Fibroblast of pulmonary artery (primary cell): Measurements from ENCODE around the gene CD99.

Source experiments
- DNase-seq: peaks from one replicate; pipeline ENCODE4 v3.0.0-alpha.2; 2010; ENCODE audit warnings: low read depth
- H3K4me3 ChIP-seq: replicated peaks from 2 replicates; pipeline ENCODE4 v1.5.1; 2011; ENCODE audit warnings: low read depth, mild to moderate bottlenecking, control low read depth, low read length, moderate library complexity
- TF ChIP-seq, protein P1 (sequence below): IDR thresholded peaks from 2 replicates; pipeline ENCODE4 v1.5.1; 2011; ENCODE audit warnings: mild to moderate bottlenecking, control low read depth, low read length, inconsistent platforms; ENCODE audit errors: missing control alignments

The CD99 gene

DNA sequence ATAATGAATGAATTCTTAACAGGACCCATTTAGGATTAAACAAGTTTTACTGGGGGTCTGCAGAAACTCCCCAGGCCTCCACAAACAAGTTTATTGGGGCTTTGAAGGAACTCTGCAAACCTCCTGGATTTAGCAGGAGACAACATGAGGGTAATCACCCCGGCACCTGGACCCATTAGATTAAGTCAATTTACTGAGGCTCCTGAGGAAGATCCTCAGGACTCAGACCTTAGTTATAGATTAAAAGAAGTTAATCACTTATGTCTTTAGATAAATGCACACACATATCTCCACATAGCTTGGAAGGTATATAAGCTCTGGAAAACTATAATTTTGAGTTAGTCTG is 90.1 kb downstream of the CD99 start:
- TF ChIP-seq, protein P1, sequence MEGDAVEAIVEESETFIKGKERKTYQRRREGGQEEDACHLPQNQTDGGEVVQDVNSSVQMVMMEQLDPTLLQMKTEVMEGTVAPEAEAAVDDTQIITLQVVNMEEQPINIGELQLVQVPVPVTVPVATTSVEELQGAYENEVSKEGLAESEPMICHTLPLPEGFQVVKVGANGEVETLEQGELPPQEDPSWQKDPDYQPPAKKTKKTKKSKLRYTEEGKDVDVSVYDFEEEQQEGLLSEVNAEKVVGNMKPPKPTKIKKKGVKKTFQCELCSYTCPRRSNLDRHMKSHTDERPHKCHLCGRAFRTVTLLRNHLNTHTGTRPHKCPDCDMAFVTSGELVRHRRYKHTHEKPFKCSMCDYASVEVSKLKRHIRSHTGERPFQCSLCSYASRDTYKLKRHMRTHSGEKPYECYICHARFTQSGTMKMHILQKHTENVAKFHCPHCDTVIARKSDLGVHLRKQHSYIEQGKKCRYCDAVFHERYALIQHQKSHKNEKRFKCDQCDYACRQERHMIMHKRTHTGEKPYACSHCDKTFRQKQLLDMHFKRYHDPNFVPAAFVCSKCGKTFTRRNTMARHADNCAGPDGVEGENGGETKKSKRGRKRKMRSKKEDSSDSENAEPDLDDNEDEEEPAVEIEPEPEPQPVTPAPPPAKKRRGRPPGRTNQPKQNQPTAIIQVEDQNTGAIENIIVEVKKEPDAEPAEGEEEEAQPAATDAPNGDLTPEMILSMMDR: no peak
- no peak for DNase-seq
- H3K4me3 ChIP-seq: no peak overlapping the region

DNA sequence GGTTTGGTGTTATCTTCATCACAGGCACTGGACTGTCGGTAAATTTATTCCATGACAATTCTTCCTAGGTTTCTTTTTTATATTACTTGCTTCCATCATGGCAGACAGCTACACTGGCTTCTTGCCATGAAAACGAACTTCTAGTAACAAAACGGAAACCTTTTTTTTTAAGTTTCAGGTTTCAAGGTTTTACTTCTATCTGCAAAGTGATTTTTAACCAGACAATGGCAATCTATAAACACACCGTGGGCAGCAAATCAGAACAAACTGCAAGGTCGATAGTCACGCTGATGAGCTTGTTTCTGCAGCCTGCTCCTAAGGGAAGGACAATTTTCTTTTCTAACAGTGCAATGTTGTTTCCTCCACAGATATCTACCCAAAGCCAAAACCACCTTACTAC is 90.6 kb downstream of the CD99 start:
- no peak overlapping the region for H3K4me3 ChIP-seq
- TF ChIP-seq, protein P1: no peak
- DNase-seq: no peak

DNA sequence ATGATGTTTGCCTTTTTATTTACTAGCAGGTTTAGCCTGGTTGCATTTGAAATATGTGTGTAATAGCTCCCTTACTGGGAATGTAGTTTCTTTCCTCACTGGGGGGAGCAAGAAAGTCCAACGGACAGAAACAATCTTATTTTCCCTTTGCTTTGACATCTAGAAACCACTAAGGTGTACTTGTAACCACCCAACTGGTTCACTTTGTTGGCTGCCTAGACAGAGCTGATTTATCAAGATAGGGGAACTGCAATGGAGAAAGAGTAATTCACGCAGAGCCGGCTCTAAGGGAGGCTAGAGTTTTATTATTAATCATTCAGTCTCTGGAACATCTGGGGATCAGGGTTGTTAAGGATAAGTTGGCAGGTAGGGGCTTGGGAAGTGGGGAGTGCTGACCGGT is 91.1 kb downstream of the CD99 start:
- TF ChIP-seq, protein P1: no peak
- no peak for DNase-seq
- no peak overlapping the region for H3K4me3 ChIP-seq

DNA sequence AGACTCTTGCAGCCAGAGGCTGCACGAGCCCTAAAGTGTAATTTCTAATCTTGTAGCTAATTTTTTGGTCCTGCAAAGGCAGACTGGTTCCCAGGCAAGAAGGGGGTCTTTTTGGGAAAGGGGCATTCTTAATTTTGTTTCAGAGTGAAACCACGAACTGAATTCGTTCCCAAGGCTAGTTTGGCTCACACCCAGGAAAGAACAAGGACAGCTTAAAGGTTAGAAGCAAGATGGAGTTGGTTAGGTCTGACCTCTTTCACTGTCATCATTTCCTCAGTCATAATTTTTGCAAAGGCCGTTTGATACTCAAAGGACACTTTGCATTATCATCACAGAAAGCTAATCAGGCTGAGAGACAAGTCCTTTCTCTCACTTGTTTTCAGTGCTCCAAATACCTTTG is 91.7 kb downstream of the CD99 start:
- TF ChIP-seq, protein P1: no peak
- no peak overlapping the region for H3K4me3 ChIP-seq
- DNase-seq: no peak

DNA sequence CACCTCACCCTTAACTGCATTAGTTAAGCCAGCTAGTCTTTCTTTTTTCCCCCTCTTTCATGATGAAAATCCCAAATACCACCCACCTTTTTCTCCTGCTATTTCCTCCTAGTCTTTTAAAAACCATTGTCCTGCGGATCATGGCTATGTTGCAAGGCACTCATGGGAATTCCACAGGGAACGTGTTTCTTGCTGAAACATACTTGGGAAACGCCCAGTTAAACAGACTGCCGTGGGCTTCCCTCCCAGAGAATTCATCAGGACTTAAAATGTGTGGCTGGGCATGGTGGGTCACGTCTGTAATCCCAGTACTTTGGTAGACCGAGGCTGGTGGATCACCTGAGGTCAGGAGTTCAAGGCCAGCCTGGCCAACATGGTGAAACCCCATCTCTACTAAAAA is 92.9 kb downstream of the CD99 start:
- DNase-seq: peak; percentile 34
- TF ChIP-seq, protein P1: no peak
- H3K4me3 ChIP-seq: no peak overlapping the region

DNA sequence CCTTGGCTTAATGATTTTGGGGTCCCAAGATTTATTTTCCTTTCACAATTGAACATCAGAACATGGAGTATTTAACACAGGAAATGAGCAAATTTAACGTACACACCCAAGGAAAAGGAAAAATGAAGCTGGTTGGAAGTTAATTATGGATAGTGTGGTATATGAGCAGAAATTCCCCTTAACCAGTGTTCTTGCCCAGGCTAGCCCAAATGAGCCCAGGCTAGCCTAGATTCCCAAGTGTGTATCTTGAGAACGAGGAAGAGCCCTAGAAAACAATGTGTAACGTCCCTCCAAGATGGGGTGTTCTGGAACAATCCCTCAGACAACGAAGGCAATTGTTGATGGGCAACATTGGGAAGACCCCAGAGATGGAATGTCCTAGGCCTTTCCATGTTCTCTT is 94.4 kb downstream of the CD99 start:
- TF ChIP-seq, protein P1: no peak
- no peak for DNase-seq
- H3K4me3 ChIP-seq: no peak overlapping the region

DNA sequence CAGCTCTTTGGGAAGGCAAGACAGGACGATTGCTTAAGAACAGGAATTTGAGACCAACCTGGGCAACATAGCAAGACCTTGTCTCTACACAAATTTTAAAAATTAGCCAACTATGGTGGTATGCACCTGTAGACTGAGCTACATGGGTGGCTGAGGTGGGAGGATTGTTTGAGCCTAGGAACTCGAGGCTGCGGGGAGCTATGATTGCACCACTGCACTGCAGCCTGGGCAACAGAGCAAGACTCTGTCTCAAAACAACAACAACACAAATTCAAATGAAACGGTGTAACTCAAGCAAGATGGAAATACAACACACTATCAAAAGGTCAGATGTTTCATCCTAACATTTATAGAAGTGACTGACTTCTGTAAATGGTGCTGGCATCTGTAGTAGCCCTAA is 97.9 kb downstream of the CD99 start:
- DNase-seq: no peak
- no peak overlapping the region for H3K4me3 ChIP-seq
- TF ChIP-seq, protein P1: no peak
